ENCODE results near the gene MYCBP. TPM values are rescaled to one million over a fixed set of nuclear protein-coding genes. Genes with fewer than 3 reads are reported as not detected.

MYCBP gene
- total RNA-seq, 2 donors from 2014 or later, result 37.2 to 48.0 TPM

Other genes with a start within 250 kb of the MYCBP start
- gene RRAGC, start 13.6 kb downstream of the MYCBP start, total RNA-seq, result 10 to 100 TPM; 18.3 to 24.2 TPM
- gene GJA9, start 8.2 kb upstream of the MYCBP start, total RNA-seq, result not detected
- gene RHBDL2, start 68.5 kb upstream of the MYCBP start, total RNA-seq, result not detected
- 10 to 100 TPM; 71.0 to 88.3 TPM for gene AKIRIN1, start 117.9 kb upstream of the MYCBP start, total RNA-seq
- 100 to 1,000 TPM; 134 to 142 TPM for gene NDUFS5, start 153.0 kb upstream of the MYCBP start, total RNA-seq

Data from natural killer cell treated with Interleukin-12 subunit alpha and Interleukin-12 subunit beta and Interleukin-15 and Interleukin-18, amount 100 ng/mL, for 72 hours (primary cell).